Measurements from ENCODE around the gene UBE2R2. TPM values are rescaled to one million over a fixed set of nuclear protein-coding genes. Genes with fewer than 3 reads are reported as not detected.

UBE2R2 gene
- total RNA-seq, 1 donor from 2014 or later: 55.9 TPM

- DNase-seq (ENCODE audit: extremely low spot score, unreplicated experiment): no peak
- H3K27me3 Mint-ChIP-seq: no peaks in the 10 kb centered on the region
- no peak overlapping the region for H3K4me3 Mint-ChIP-seq
- no peaks in the 10 kb centered on the region for H3K9me3 Mint-ChIP-seq
- H3K4me1 Mint-ChIP-seq (ENCODE audit: unreplicated experiment): peaks cover 17% of the 10 kb centered on the region
- no peak for TF ChIP-seq CTCF (conservative IDR thresholded peaks at IDR 0.05)
- no peak overlapping the region for H3K27ac Mint-ChIP-seq
- H3K36me3 Mint-ChIP-seq: peaks cover 16% of the 10 kb centered on the region
These were observed 89.8 kb downstream of the UBE2R2 start for GRCh38 chr9:33906769-33907168.

GRCh38 chr9:33907347-33907746 is 90.4 kb downstream of the UBE2R2 start:
- Mint-ChIP-seq H3K27ac (no peak overlapping the region), H3K4me1 (ENCODE audit: unreplicated experiment) (peaks cover 17% of the 10 kb centered on the region), H3K4me3 (no peak overlapping the region), H3K9me3 (no peaks in the 10 kb centered on the region), H3K27me3 (no peaks in the 10 kb centered on the region), H3K36me3 (peaks cover 16% of the 10 kb centered on the region)
- no peak for TF ChIP-seq CTCF (conservative IDR thresholded peaks at IDR 0.05)
- no peak for DNase-seq (ENCODE audit: extremely low spot score, unreplicated experiment)

- H3K4me3 Mint-ChIP-seq: no peak overlapping the region
- no peaks in the 10 kb centered on the region for H3K9me3 Mint-ChIP-seq
- no peak for TF ChIP-seq CTCF (conservative IDR thresholded peaks at IDR 0.05)
- peaks cover 17% of the 10 kb centered on the region for H3K4me1 Mint-ChIP-seq (ENCODE audit: unreplicated experiment)
- H3K36me3 Mint-ChIP-seq: peaks cover 16% of the 10 kb centered on the region
- peak overlapping the region; percentile 22 for H3K27ac Mint-ChIP-seq
- DNase-seq (ENCODE audit: extremely low spot score, unreplicated experiment): no peak
- H3K27me3 Mint-ChIP-seq: no peaks in the 10 kb centered on the region
These were observed 91.2 kb downstream of the UBE2R2 start for GRCh38 chr9:33908114-33908513.

GRCh38 chr9:33908749-33909148 is 91.8 kb downstream of the UBE2R2 start:
- H3K4me1 Mint-ChIP-seq (ENCODE audit: unreplicated experiment): peaks cover 17% of the 10 kb centered on the region
- H3K4me3 Mint-ChIP-seq: no peak overlapping the region
- peaks cover 19% of the 10 kb centered on the region for H3K36me3 Mint-ChIP-seq
- no peaks in the 10 kb centered on the region for H3K9me3 Mint-ChIP-seq
- no peak for TF ChIP-seq CTCF (conservative IDR thresholded peaks at IDR 0.05)
- no peaks in the 10 kb centered on the region for H3K27me3 Mint-ChIP-seq
- no peak overlapping the region for H3K27ac Mint-ChIP-seq
- no peak for DNase-seq (ENCODE audit: extremely low spot score, unreplicated experiment)

GRCh38 chr9:33913541-33913940 is 96.6 kb downstream of the UBE2R2 start:
- Mint-ChIP-seq H3K36me3 (peaks cover 34% of the 10 kb centered on the region), H3K4me1 (ENCODE audit: unreplicated experiment) (peaks cover under 1% of the 10 kb centered on the region), H3K27ac (no peak overlapping the region), H3K9me3 (no peaks in the 10 kb centered on the region), H3K4me3 (no peak overlapping the region), H3K27me3 (no peaks in the 10 kb centered on the region)
- DNase-seq (ENCODE audit: extremely low spot score, unreplicated experiment): no peak
- no peak for TF ChIP-seq CTCF (conservative IDR thresholded peaks at IDR 0.05)

All from type B pancreatic cell (in vitro differentiated cells).